Activated CD8-positive, alpha-beta memory T cell treated with anti-CD3 and anti-CD28 coated beads for 48 hours (primary cell): ENCODE data around the gene KIF18A.
A peak's percentile ranks its signal among the peaks of the same experiment; 100 is the strongest.
"Not testable (repeated sequence)": the region's sequence is repeated elsewhere in the genome, so short reads cannot be mapped to it uniquely, and the experiment has no call there.

ENCODE experiments used
- DNase-seq, 3 experiments: peaks; one replicate each; pipeline ENCODE4 v3.0.0-alpha.2; 2020; ENCODE audit warnings: low read depth in 2 of 3, low spot score in 2 of 3

The KIF18A gene

GRCh38 chr11:28107750-28108618, at the start of gene KIF18A, which contains the start of gene METTL15:
KIF18A (minus strand) TSS chr11:28108156; CDS start chr11:28097947, 10,209 bp downstream.
METTL15 (plus strand) TSS chr11:28108388; CDS start chr11:28113335, 4,947 bp downstream.
- DNase-seq = peak; percentile 96 to 98 (median 97)

DNA sequence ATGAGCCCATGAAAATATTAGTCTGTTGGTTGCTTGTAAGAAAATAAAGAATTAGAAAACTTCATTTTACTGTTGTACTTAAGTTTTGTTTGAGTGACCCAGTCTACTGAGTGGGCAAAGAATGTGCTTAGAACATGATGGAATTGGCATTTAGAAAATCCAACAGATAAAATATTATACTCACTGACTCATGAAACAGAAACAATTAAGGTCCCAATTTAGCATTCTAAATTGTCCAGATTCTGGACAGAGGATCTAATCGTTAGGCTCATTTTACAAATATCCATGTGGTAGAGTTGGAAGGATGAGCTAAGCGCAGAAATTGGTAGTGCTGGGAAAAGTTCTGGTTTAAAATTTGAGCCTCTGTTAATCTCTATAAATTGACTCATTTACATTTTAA, 45.6 kb upstream of the KIF18A start:
- DNase-seq = no peak

DNA sequence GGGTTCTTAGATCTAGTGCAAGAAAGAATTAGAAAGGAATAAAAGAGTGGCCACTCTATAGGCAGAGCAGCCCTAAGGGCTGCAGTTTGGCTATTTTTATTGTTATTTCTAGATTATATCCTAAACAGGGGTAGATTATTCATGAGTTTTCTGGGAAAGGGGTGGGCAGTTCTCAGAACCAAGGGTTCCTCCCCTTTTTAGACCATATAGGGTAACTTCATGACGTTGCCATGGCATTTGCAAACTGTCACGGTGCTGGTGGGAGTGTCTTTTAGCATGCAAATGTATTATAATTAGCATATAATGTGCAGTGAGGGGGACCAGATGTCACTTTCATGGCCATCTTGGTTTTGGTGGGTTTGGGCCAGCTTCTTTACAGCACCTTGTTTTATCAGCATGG, 44.8 kb upstream of the KIF18A start:
- no peak for DNase-seq

DNA sequence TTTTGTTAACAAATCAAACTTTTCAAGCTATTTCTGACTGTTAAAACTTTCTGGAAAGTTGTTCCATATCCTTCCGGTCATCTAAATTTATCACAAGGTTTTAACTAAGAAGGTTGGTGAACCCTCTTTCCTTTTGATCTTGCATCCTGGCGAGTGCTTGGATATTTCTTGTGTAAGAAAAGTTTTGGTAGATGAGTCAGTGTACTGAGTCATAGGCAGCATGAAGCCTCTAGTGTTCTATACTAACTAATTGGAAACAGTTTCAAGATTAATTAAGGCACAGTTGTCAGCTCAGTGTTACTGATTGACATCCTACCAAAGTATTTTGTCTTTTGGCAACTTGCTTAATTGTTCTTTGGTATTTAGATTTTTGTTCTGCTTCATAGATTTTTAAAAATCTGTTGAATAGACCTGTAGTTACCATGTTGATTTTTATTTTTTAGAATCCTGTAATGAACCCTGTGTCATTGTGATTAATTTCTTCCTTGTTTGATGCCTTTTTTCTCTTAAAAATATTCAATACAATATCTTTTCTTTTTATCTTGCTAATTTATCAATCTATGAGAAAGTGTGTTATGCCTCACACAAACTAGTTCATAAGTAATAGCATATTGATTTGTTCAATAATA, 38.3 kb upstream of the KIF18A start:
- DNase-seq = no peak

DNA sequence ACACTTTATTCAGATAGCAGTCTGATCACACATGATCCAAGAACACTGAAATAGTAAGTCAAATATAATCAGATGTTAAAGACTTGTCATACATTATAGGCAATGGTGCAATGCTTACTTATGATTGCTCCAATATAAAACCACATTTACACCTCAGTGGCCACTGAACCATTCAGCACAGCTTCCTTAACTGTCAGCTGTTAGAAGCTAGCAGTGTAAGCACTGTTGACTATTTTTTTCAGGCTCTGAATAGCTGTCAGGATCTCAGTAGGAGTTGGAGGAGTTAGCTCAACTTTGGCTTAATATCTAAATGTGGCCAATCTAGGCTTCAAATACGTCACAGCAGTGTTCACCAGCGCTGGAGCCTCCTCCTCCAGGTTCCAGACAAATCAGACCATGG, 36.9 kb upstream of the KIF18A start:
- no peak for DNase-seq

DNA sequence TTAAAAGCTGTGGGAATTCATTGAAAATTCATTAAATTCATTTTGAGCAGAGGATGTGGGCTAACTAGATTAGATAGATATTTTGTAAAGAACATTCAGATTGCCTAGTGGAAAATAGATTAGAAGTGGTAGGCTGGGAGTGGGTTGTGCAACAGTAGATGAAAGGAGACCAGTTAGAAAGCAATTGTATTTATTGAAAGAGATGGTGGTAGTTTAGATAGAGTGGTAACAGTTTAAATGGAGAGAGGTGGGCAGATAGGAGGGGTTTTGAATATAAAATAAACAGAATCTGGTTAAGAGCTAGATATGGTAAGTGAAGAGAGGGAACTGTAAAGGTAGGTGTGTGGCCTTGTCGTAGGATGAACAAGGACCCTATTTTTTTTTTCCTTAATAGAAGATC, 34.8 kb upstream of the KIF18A start:
- DNase-seq = no peak

DNA sequence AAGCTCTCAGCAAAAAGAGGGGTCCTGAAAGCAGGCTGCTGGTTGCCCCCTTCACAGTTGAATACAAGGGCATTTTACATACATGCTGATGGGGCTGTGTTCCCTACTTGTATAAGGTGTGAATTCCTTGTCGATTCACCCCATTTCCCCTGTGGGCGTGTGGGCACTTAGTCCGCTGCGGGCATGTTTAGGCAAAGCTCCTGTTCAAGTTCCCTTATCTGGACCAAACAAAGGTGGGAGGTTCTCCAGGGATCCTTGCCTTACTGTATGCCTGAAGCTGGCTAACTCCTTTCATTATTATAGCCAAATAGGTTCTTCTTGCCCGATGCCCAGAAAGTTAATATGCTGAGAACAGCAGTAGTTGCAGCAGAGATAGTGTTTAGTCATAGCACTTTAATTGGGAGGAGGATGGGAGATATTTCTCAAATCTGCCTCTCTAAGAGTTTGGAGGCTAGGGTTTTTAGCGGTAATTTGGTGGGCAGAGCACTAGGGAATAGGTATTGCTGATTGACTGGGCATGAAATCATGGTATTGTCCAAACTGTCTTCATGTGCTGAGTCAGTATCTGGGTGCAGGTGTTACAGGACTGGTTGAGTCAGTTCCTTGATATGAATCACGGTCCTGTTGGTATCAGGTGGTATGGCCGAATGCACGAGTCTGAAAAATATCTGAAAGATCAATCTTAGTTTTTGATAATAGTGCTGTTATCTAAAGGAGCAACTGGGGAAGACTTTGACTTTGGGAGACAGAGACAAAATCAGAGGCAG, 32.9 kb upstream of the KIF18A start:
- DNase-seq = no peak

GRCh38 chr11:28139841-28140415, 32.0 kb upstream of the KIF18A start:
- DNase-seq = no peak

GRCh38 chr11:28137832-28138231, 29.9 kb upstream of the KIF18A start:
- DNase-seq = no peak

DNA sequence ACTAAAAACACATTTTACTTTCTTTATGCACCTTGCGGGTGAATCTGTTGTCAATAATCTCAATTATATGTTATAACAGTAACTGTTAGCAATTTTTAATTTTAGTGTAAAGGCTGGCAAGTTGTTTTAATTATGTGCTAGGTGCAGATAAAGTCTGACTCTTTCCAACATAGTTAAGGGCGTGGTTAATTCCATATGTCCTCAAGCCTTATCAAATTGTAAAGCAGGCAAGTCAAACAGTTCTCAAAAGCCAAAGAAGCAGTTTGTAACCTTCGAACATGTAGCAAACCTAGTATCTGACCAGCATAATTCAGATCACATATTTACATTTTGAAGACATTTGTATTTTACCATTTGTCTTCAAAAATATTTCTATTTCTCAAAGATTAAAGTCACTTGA, 29.4 kb upstream of the KIF18A start:
- no peak for DNase-seq

DNA sequence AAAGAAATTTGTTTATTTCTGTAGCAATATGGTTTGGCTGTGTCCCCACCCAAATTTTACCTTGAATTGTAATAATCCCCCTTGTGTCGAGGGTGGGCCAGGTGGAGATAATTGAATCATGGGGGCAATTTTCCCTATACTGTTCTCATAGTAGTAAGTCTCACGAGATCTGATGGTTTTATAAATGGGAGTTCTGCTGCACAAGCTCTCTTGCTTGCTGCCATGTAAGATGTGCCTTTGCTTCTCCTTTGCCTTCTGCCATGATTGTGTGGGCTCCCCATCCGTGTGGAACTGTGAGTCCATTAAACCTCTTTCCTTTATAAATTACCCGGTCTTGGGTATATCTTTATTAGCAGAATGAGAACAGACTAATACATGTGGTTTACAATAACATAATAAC, 28.2 kb upstream of the KIF18A start:
- not testable (repeated sequence) for DNase-seq

- no peak for DNase-seq
These were observed 25.2 kb upstream of the KIF18A start for GRCh38 chr11:28133146-28133545.

GRCh38 chr11:28132548-28132947, 24.6 kb upstream of the KIF18A start:
- no peak for DNase-seq

GRCh38 chr11:28123151-28123581, 15.2 kb upstream of the KIF18A start:
- no peak for DNase-seq

- DNase-seq = no peak
These were observed 9.8 kb upstream of the KIF18A start for GRCh38 chr11:28117712-28118111.

DNA sequence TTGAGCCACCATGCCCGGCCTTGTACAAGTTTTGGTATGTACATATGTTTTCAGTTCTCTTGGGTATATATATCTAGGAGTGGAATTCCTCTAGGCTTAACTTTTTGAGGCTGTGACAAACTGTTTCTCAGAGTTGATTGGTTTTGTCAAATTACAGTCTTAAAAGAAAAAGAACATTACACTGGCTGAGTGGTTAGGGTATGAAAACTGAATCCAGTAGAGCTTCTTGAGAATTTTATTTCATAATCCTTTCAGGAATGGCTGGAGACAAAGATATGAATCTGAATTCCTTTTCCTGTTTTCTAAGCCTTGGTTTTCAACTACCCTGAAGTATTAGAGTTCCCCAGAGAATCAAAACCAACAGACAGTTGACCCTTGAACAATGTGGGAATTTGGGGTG, 6.8 kb upstream of the KIF18A start:
- no peak for DNase-seq

GRCh38 chr11:28114116-28114515, 6.2 kb upstream of the KIF18A start:
- no peak for DNase-seq

DNA sequence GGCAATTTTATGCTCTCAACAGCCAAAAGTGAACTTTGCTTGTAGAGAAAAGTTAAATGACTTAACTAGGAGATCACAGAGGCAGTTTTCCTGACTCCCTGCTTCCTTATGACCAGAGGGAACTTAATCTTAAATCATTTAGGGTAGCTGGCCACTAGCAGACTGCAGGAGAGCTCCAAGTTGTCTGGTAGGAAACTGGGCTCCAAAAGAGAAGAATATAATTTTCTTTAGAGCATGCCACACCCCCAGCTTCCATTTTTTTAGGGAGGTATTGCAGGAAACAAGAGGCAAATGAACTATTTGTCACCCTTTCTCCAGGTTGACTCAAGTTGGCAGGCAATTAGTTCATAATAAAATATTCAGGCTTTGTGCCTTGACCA, 2.9 kb upstream of the KIF18A start:
- no peak for DNase-seq

- DNase-seq = peak; percentile 16 to 37 (median 25)
These were observed 2.3 kb upstream of the KIF18A start for GRCh38 chr11:28110108-28110820.

- no peak for DNase-seq
These were observed 1.0 kb upstream of the KIF18A start for GRCh38 chr11:28108958-28109357.
